Uterus (tissue), 4 donors: Measurements from ENCODE around the gene SLC2A10. TPM values are rescaled to one million over a fixed set of nuclear protein-coding genes. Genes with fewer than 3 reads are reported as not detected.
A peak's percentile ranks its signal among the peaks of the same experiment; 100 is the strongest.

Experiments used
- DNase-seq, 2 donors: peaks; one replicate each; pipeline ENCODE4 v3.0.0-alpha.2; 2019 to 2020
- H3K27ac ChIP-seq, 2 donors: fragments of 200-600 bp; sonication (generic); 1 replicate in 1 of 2; 2 replicates in 1 of 2; pipeline ENCODE4 v1.5.1; 2016 to 2018
- H3K27me3 ChIP-seq, 2 donors: fragments of 200-600 bp; sonication (generic); one replicate each; pipeline ENCODE4 v1.5.1; 2018 to 2019; ENCODE audit warnings: control low read depth in 1 of 2
- H3K36me3 ChIP-seq, 2 donors: fragments of 200-600 bp; sonication (generic); one replicate each; pipeline ENCODE4 v1.5.1; 2019; ENCODE audit warnings: control low read depth in 1 of 2
- H3K4me1 ChIP-seq, 2 donors: fragments of 200-600 bp; sonication (generic); one replicate each; pipeline ENCODE4 v1.5.1; 2018 to 2019; ENCODE audit warnings: control low read depth in 1 of 2
- H3K4me3 ChIP-seq, 2 donors: fragments of 200-600 bp; sonication (generic); 1 replicate in 1 of 2; 2 replicates in 1 of 2; pipeline ENCODE4 v1.5.1; 2018 to 2019; ENCODE audit warnings: mild to moderate bottlenecking in 1 of 2
- H3K9me3 ChIP-seq, 2 donors: fragments of 200-600 bp; sonication (generic); one replicate each; pipeline ENCODE4 v1.5.1; 2019; ENCODE audit warnings: control low read depth in 1 of 2
- CTCF ChIP-seq, 4 experiments: fragments of 200-600 bp in 2 of 4; fragments of 450-650 bp in 2 of 4; sonication (generic) in 2 of 4; IDR thresholded peaks; one replicate each; pipeline ENCODE4 v1.5.1; 2016 to 2019; ENCODE audit warnings: antibody characterized with exemption in 4 of 4, mild to moderate bottlenecking in 2 of 4, moderate library complexity in 1 of 4
- POLR2A ChIP-seq, 2 donors: fragments of 450-650 bp; IDR thresholded peaks; one replicate each; pipeline ENCODE4 v1.6.1; 2016; ENCODE audit warnings: antibody characterized with exemption in 2 of 2, mild to moderate bottlenecking in 1 of 2, moderate library complexity in 1 of 2
- intact Hi-C: fragments of 100-400 bp; cut with DNase I; formaldehyde crosslinking; loops from one replicate; pipeline ENCODE4 v1.15.1; 2023; ENCODE audit warnings: low total_unique reads
- total RNA-seq, 4 donors: library from RNA; depleted of rRNA in 3 of 4; stranded (reverse); fragments of >200 nt in 3 of 4; gene quantifications; one replicate each; pipeline versions ENCODE4 v1.1.0 to v1.2.4, GENCODE V29; 2014 to 2023
- donor health status: DM: yes; HTN: yes; CAD: no.

Gene SLC2A10
- total RNA-seq, 4 donors from 2014 or later = 1.3 to 32.3 (median 12.6) TPM

- Histone ChIP-seq H3K4me3 (no peak overlapping the region), H3K36me3 (no peaks in the 10 kb centered on the region), H3K27ac (no peak overlapping the region), H3K4me1 (no peaks in the 10 kb centered on the region), H3K27me3 (no peaks in the 10 kb centered on the region), H3K9me3 (no peaks in the 10 kb centered on the region)
- TF ChIP-seq POLR2A (IDR thresholded peaks at IDR 0.05) (no peak), CTCF (IDR thresholded peaks at IDR 0.05) (no peak)
- intact Hi-C loops = no loop called here
- DNase-seq = no peak
Measured at GRCh38 chr20:46677608-46678007, 31.8 kb upstream of the SLC2A10 start.

- no peaks in the 10 kb centered on the region for H3K27me3 ChIP-seq
- intact Hi-C loops = no loop called here
- no peak for DNase-seq
- no peaks in the 10 kb centered on the region for H3K9me3 ChIP-seq
- no peak for TF ChIP-seq POLR2A (IDR thresholded peaks at IDR 0.05)
- TF ChIP-seq CTCF (IDR thresholded peaks at IDR 0.05) = no peak
- H3K4me3 ChIP-seq = no peak overlapping the region
- no peaks in the 10 kb centered on the region for H3K36me3 ChIP-seq
- H3K27ac ChIP-seq = no peak overlapping the region
- H3K4me1 ChIP-seq = no peaks in the 10 kb centered on the region
Measured at GRCh38 chr20:46678516-46678915, 30.9 kb upstream of the SLC2A10 start.

GRCh38 chr20:46680684-46681031 is 28.8 kb upstream of the SLC2A10 start:
- no peaks in the 10 kb centered on the region for H3K27me3 ChIP-seq
- no peak overlapping the region for H3K27ac ChIP-seq
- intact Hi-C loops = no loop called here
- H3K4me1 ChIP-seq = no peaks in the 10 kb centered on the region
- DNase-seq = no peak
- H3K4me3 ChIP-seq = no peak overlapping the region
- H3K9me3 ChIP-seq = no peaks in the 10 kb centered on the region
- TF ChIP-seq CTCF (IDR thresholded peaks at IDR 0.05) = no peak
- TF ChIP-seq POLR2A (IDR thresholded peaks at IDR 0.05) = no peak
- H3K36me3 ChIP-seq = no peaks in the 10 kb centered on the region

- Histone ChIP-seq H3K27me3 (no peaks in the 10 kb centered on the region), H3K36me3 (no peaks in the 10 kb centered on the region), H3K9me3 (no peaks in the 10 kb centered on the region), H3K27ac (no peak overlapping the region), H3K4me3 (no peak overlapping the region), H3K4me1 (no peaks in the 10 kb centered on the region)
- peak; percentile 31 to 44 for DNase-seq
- intact Hi-C loops = no loop called here
- TF ChIP-seq CTCF (IDR thresholded peaks at IDR 0.05) (peak; percentile 54 to 66 (median 61)), POLR2A (IDR thresholded peaks at IDR 0.05) (no peak)
Measured at GRCh38 chr20:46681032-46681854, 28.2 kb upstream of the SLC2A10 start.

- Histone ChIP-seq H3K27ac (no peak overlapping the region), H3K4me3 (no peak overlapping the region), H3K36me3 (no peaks in the 10 kb centered on the region), H3K4me1 (no peaks in the 10 kb centered on the region), H3K9me3 (no peaks in the 10 kb centered on the region), H3K27me3 (no peaks in the 10 kb centered on the region)
- no peak for DNase-seq
- intact Hi-C loops = no loop called here
- TF ChIP-seq POLR2A (IDR thresholded peaks at IDR 0.05) (no peak), CTCF (IDR thresholded peaks at IDR 0.05) (no peak)
Measured at GRCh38 chr20:46682063-46682821, 27.2 kb upstream of the SLC2A10 start.
